Stimulated activated CD4-positive, alpha-beta T cell treated with anti-CD3 and anti-CD28 coated beads, Interleukin-1b, Interleukin-23, amount 100 ng/mL, for 4 hours (primary cell): ENCODE measurements around the gene PML.
A peak's percentile ranks its signal among the peaks of the same experiment; 100 is the strongest.
"Not testable (repeated sequence)": the region's sequence is repeated elsewhere in the genome, so short reads cannot be mapped to it uniquely, and the experiment has no call there.

ENCODE experiments used
- DNase-seq, 2 donors: peaks; one replicate each; pipeline ENCODE4 v3.0.0-alpha.2; 2020; ENCODE audit warnings: low read depth in 2 of 2

PML gene

DNA sequence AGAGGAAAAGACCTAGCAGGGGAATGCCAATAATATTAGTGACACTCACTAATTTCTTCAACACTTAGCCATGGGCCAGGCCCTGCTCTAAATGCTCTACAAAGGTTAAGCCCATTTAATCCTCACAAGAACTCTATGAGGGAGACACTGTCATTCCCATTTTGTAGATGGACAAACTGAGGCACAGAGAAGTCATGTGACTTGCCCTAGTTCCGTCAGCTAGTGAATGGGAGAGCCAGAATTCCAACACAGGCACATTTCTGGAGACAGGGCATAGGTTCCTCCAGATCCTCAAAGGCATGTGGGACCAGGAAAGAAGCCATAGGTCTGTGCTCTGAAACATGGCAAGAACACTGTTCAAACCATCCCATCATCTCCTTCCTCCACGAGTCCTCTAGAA, 36.7 kb upstream of the PML start:
- DNase-seq = no peak

DNA sequence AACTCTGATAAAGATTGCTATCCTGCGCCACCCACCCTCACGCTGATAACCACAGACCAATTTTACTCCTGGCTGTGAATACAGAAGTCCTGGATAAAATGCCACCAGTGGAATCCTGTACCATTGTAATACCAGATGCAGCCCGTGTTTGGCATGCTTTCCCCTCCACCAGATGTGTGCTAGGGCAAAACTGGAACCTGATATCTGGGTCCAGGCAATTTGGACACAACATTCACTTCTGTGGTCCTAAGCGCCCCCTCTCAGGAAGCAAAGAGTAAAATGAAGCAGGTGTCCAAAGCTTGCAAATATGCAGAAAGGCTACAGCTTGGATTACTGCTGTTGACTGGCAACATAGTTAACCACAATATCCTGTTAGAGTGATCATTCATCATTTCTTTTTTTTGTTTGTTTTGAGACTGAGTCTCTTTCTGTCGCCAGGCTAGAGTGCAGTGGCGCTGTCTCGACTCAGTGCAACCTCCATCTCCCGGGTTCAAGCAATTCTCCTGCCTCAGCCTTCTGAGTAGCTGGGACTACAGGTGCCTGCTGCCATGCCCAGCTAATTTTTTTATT, 35.4 kb upstream of the PML start:
- DNase-seq = no peak

DNA sequence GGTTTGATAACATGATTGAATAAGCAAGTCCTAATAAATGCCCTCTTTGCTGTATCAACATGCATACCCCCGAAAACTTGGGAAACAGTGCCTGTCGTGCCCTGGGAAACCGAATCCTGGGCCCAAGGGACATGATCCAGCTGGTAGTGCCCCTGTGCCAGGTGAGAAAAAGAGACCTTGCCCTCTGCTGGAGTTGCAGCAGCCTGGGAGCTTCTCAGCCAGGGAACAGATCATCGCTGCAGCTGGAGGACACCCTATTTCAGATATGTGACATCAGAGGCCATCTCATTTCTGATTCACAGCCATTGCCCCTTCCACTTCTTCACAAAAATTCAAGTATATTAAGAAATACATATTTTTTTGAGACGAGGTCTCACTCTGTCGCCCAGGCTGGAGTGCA, 34.7 kb upstream of the PML start:
- DNase-seq = no peak

DNA sequence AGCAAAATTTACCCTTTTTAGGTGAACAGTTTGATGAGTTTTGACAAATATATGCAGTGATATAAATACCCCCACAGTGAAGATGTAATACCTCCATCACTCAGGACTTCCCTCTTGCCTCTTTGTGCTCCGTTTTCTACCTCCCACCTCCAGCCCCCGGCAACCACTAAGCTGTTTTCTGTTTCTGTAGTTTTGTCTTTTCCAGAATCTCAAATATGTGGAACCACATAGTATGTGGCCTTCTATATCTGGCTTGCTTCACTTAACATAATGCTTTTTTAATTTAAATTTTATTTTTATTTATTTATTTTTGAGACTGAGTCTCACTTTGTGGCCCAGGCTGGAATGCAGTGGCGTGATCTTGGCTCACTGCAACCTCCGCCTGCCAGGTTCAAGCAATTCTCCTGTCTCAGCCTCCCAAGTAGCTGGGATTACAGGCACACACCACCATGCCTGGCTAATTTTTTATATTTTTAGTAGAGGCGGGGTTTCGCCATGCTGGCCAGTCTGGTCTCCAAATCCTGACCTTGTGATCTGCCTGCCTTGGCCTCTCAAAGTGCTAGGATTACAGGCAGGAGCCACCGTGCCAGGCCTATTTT, 33.9 kb upstream of the PML start:
- DNase-seq = not testable (repeated sequence)

DNA sequence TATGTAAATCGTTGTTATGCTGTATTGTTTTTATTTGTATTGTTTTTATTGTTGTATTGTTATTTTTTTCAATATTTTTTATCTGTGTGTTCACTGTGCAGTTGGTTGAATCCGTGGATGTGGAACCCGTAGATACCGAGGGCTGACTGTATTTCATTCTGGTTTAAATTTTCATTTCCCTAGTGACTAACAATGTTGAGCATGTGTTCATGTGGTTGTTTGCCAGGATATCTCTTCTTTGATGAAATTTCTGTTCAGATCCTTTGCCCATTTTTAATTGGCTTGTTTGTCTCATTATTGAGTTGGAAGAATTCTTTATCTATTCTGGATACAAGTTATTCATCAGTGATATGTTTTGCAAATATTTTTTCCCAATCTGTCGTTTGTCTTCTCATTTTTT, 32.1 kb upstream of the PML start:
- DNase-seq = no peak

DNA sequence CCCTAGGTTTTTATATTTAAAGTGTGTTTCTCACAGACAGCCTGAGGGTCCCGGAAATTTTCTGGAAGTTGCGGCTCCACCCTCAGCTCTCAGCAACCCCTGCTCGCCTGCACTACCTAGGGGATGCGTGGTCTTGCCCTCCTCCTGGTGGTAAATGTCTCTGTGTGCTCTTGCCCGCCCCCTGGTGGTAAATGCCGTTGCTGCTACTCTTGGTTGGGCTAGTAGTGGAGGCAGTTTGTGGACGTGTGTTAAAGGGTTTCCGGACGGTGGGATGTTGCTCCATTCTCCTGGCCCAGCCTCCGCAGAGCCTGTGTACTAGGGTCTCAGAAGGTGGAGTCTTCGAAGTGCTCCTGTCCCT, 29.8 kb upstream of the PML start:
- DNase-seq = peak; percentile 82 to 88

DNA sequence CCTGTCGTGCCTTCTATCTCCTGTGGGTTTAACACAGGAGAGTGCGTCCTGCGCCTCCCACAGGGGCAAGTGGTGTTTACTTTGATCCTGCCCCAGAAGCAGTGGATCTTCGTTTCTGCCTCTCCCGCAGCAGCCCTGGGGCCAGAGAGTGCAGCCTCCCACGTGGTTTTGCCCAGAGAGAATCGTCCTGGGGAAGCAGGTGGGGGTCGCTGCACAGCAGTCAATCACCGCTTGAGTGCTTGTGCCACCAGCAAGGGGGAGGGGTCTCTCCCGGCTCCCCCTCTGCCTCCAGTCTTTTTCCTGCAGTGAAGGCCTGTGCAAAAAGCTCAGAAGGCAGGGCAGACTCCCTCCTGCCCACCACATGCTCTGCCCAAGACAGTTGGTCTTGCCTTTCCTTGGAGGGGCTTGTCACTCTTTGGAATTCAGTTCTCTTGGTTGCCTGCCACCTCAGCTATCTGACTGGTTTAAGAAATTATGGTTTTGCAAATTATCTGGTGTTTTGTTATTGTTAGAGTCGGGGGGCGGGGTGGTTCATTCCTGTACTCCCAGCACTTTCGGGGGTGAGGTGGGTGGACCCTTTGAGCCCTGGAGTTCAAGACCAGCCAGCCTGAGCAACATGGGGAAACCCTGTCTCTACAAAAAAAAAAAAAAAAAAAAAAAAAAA, 29.3 kb upstream of the PML start:
- DNase-seq = peak in 1 of 2 donors; percentile 36

DNA sequence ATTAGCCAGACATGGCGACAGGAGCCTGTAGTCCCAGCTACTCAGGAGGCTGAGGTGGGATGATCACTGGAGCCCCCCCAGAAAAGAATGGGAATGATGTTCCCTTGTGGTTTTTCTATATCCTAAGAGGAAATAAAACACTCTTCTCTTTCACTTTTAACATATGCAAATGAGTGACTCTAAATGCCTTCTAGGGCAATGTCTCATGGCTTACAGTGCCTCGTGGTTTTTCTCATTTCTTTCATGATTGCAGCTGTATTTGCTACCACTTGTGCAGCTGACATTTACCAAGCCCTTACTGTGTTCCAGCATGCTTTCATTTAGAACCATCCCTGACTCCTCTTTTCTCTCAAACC, 28.8 kb upstream of the PML start:
- DNase-seq = no peak

DNA sequence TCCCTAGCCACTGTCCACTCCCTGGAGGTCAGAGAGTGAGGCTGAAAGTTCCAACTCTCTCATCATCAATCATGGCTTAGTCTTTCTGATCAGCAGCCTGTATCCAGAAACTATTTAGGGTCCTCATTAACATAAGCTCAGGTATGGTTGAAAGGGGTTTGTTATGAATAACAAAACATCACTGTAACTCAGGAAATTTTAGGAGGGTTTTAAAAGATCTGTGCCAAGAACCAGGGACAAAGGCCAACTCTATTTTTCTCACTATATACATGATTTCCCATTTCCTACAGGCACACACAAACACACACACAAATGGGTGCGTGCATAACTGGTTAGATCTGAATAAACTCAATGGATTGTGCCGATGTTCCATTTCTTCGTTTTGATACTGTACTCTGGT, 26.1 kb upstream of the PML start:
- no peak for DNase-seq

DNA sequence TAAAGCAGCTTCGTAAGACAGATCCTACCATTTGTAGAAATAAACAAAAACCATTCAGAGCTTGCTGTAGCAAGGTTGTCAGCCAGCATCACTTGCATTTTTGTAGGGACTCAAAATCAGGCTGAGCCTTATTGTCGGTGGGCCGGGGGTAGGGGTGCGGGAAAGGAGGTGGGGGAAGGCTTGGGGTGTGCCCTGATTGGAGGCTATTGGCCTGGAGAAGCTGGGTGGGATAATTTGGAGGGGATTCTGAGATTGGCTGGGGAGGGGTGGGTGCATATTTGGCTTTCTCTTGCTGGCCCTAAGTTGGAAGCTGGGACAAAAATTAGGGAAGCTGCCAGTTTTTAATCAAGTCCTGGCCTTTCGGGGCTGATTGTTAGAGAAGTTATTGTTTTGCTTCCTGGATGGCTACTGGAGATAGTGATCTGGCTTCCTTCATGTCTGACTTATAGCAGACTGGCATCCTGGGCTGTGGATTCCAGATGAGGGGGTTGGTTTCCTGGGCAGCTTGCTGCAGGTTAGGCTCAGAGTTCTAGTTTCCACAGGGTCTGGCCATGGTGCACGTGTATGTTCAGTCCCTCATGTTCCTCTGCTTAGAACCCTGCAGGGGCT, 25.3 kb upstream of the PML start:
- no peak for DNase-seq

DNA sequence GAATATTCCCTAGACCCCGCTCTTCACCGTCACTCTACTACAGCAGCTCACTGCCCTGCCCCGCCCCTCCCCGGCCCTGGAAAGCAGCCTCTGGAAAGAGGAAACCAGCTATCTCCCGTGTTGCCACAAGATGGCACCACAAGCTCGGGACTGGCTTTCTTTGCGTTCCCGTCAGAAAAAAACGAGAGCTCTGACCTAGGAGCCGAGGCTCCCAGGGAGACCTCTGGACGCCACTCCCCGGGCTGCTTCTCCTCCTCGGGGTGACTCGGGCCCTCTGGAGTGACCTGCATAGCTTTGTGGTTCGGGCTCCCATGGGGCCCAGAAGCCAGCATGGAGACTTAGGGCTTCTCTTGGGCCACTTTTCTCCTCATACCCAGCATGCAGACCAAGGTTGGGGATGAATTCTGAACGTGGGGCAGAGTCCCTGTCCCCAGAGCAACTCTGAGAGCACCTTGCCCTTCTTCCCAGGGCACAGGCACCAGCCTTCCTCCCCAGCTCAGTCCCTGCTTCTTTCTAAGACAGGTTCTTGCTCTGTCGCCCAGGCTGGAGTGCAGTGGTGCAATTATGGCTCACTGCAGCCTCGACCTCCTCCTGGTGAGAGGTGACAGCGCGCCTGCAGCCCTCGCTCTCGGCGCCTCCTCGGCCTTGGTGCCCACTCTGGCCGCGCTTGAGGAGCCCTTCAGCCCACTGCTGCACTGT, 21.4 kb upstream of the PML start:
- DNase-seq = peak; percentile 73 to 74

DNA sequence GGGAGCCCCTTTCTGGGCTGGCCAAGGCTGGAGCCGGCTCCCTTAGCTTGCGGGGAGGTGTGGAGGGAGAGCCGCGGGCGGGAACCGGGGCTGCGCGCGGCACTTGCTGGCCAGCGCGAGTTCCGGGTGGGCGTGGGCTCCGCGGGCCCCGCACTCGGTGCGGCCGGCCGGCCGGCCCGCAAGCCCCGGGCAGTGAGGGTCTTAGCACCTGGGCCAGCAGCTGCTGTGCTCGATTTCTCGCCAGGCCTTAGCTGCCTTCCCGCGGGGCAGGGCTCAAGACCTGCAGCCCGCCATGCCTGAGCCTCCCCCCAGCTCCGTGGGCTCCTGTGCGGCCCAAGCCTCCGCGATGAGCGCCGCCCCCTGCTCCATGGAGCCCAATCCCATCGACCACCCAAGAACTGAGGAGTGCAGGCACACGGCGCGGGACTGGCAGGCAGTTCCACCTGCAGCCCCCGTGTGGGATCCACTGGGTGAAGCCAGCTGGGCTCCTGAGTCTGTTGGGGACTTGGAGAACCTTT, 20.8 kb upstream of the PML start:
- DNase-seq = not testable (repeated sequence)

DNA sequence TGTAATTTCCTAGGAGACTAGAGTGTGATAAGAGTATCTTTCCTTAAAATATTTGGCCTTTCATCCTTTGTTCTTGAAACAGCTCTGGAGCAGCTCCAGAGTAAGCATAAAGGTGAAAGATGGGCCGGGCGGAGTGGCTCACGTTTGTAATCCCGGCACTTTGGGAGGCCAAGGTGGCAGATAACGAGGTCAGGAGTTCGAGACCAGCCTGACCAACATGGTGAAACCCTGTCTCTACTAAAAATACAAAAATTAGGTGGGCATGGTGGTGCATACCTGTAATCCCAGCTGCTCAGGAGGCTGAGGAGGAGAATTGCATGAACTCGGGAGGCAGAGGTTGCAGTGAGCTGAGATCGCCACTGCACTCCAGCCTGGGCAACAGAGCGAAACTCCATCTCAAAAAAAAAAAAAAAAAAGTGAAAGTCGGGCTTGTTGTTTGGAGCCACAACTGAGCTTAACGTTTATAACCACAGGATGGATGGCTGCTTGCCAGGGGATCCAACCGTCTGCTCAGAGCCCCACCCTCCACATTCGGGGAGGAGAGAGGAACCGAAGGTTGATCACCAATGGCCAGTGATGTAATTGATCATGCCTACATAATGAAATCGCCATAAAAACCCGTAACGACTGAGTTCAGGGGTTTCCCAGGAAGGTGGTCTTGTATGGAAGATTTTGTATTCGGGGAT, 18.9 kb upstream of the PML start:
- DNase-seq = not testable (repeated sequence)

DNA sequence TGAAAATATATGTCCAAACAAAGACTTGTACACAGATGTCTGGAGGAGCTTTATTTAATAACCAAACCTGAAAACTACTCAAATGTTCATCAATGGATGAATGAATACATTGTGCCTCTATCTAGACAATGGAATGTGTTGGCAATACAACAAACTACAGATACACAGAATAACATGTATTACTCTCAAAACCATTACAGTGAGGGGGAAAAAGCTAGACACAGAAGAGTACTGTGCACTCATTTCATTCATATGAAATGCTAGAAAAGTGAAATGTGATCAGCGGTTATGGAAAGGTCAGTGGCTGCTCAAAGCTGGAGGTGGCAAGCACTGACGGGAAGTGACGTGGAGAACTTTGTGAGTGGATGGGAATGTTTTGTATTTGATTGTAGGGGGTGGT, 15.6 kb upstream of the PML start:
- no peak for DNase-seq

DNA sequence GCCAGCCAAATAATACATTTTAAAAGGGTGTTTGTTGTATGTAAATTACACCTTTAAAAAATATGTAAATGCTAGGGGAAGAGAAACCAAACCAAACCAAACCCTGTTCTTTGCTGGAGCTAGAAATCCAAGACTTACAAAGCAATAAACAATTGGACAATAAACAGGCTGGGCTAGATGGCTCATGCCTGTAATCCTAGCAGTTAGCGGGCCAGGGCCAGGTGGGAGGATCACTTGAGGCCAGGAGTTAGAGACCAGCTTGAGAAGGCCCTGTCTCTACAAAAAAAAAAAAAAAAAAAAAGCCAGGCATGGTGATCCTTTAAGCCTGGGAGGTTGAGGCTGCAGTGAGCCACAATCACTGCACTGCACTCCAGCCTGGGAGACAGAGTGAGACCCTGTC, 14.9 kb upstream of the PML start:
- DNase-seq = no peak

DNA sequence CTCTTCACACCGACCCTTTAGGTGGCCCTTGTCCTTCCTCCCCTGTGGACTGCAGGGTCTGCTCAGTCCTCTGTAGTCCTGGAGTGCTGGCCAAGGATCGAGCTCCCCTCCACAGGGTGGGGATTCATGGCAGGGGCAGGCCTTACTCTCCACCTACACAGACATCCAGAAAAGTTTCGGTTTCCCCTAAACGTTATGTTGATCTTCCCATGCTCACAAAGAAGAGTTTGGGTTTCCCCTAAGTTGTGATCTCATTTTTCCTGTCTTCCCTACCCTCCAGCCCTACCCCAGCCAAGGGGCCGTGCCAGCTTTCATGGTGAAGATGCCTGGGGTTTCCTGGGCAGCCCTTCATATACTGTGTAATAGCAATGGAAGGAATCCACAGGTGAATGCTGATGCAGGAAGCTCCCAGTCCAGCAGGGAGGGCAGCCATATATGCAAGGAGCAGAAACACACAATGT, 12.7 kb upstream of the PML start:
- DNase-seq = no peak

DNA sequence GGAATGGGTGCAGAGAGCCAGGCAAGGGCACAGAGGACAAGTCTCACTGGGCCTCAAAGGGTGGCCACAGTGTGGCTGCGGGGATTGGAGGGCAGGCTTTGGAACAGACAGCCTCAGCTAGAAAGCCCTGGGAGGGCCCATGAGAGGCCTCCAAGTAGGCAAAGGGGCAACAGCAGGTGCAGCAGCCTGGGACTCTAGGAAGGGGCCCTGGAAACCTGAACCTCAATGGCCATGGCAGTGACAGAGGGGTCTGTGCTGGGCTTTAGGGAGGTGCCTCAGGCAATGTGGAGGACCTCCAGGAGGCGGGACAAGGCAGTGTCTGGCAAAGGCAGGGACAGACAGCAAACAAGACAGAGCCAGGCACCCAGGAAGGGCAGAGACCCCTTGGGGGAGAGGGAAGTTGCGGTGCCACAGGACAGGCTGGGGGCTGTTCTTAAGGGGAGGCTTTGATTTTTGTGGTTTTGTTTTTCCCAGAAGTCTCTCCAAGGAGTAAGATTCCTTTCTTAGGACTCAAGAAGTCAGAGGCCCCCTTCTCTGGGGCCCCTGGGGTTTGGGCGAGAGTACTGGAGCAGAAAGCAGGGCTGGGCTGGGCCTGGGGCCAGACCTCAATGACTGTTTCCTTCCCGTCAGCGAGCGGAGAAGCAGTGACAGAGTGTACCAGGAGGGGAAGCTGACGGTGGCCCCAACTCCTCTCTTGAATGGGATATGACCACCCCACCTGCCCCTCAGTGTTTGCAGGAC, 12.1 kb upstream of the PML start:
- no peak for DNase-seq

DNA sequence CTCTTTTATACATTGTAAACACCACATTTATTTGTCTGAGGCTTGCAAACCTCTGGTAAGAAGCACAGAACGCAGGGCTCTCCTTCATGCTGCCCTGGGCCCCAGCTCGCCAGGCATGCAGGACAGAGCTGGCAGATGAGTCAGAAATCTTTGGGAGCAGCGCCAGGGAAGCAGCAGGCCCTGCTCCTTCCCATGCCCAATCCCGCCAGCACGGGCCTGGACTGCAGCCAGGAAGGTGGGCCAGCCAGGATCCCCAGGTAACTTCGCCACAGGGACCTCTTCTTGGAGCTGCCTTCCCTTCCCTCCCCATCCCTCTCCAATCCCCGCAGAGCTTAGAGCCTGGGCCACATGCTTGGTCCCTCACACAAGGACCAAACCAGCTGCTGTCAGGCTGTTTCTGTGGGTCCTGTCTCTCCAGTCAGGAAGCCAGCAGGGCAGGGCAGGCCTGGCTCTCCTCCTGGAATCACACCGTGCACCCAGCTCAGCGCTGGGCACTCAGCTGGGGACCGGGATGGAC, 11.2 kb upstream of the PML start:
- no peak for DNase-seq

DNA sequence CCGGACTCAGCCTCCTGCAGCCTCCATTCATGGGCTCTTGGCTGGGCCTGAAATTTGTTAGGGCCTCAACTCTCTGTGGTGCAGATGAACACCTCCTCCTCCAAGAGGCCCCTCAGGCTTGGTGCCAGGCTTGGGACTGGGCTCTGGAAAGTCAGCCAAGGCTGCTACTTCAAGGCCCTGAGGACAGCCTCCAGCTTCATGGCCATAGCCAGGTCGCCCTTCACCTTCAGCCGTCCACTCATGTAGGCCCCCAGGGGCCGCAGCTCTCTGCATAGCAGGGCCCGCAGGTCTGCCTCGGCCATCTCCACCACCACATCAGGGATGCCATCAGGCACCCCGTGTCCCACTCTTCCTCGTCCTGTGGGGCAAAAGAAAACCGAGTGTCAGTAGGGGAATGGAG, 10.7 kb upstream of the PML start:
- no peak for DNase-seq

DNA sequence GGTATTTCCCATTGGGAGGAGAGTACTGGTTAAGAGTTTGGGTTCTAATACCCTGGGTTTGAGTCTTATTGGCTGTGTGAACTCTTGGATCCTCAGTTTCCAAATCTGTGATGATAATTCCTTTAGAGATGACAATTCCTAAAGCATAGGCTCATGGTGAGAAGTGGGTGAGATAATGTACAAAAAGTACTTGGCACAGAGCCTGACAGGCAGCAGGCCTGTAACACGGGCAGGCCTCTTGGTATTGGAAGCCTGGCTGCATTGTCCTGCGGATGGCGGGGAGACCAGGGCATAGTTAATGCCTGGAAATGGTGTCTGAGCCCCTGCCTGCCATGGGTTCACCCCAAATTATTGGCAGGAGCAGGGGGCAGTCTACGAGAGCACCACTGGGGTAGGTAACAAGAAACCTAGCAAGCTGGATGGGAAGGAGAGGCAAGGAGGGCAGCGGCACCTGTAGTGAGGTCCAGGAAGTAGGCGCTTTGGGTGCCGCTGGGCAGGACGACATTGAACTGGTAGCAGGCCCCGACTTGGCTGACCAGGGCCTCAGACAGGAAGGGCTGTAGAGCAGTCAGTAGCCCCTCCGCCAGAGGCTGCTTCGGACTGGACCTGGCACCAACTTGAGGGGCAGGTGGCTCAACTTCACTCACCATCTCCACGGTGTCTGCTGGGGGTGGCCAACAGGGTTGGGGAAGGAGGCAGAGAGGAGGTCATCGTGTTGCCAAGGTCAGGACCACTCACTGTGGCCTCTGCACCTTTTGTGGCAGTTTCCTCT, 10.1 kb upstream of the PML start:
- DNase-seq = no peak
